CD4-positive, alpha-beta T cell (primary cell): Measurements from ENCODE around the gene BRD1. TPM values are rescaled to one million over a fixed set of nuclear protein-coding genes. Genes with fewer than 3 reads are reported as not detected.

Experiments used
- ATAC-seq: fragments of 200-7000 bp; cut with Tn5 transposase; one replicate; pipeline ENCODE4 v1.10.0; 2022; ENCODE audit warnings: mild to moderate bottlenecking; ENCODE audit not compliant: poor library complexity
- CTCF ChIA-PET: fragments of 350-600 bp; sonication (Branson Sonifier 250); formaldehyde crosslinking; loops from one replicate; lab custom pipeline; 2021; ENCODE audit warnings: antibody characterized with exemption, inconsistent platforms; lab: Charles Lee
- POLR2A ChIA-PET: fragments of 350-600 bp; sonication (Branson Sonifier 250); formaldehyde crosslinking; loops from one replicate; lab custom pipeline; 2021; ENCODE audit warnings: antibody characterized with exemption, inconsistent platforms; lab: Charles Lee
- DNase-seq, 14 experiments: peaks; one replicate each; pipeline ENCODE4 v3.0.0-alpha.2; 2013 to 2020; ENCODE audit warnings: mixed read lengths in 2 of 14
- H3K27ac ChIP-seq, 2 donors: one replicate each; pipeline versions ENCODE4 v1.5.1 to v1.7.0; 2013; ENCODE audit warnings: low read length in 2 of 2, low read depth in 1 of 2, mild to moderate bottlenecking in 1 of 2
- H3K27me3 ChIP-seq, 2 experiments: 1 replicate in 1 of 2; 2 replicates in 1 of 2; pipeline versions ENCODE4 v1.6.1 to v1.7.0; 2013; ENCODE audit warnings: low read length in 2 of 2, control low read depth in 1 of 2, mild to moderate bottlenecking in 1 of 2, moderate library complexity in 1 of 2; ENCODE audit not compliant: insufficient read depth in 2 of 2, control insufficient read depth in 1 of 2
- H3K36me3 ChIP-seq: one replicate; pipeline ENCODE4 v1.6.1; 2013; ENCODE audit warnings: low read length, control low read depth; ENCODE audit not compliant: insufficient read depth
- H3K4me1 ChIP-seq: one replicate; pipeline ENCODE4 v1.6.1; 2013; ENCODE audit warnings: low read length, control low read depth; ENCODE audit not compliant: insufficient read depth
- H3K4me3 ChIP-seq: one replicate; pipeline ENCODE4 v1.5.1; 2013; ENCODE audit warnings: mild to moderate bottlenecking, low read length, moderate library complexity
- H3K9me3 ChIP-seq, 2 experiments: 1 replicate in 1 of 2; 2 replicates in 1 of 2; pipeline versions ENCODE4 v1.6.1 to v1.7.0; 2013; ENCODE audit warnings: low read length in 2 of 2, mild to moderate bottlenecking in 2 of 2, control low read depth in 1 of 2, moderate library complexity in 1 of 2; ENCODE audit not compliant: control insufficient read depth in 1 of 2, insufficient read depth in 1 of 2
- H3K27ac Mint-ChIP-seq: one replicate; pipeline ENCODE4 v1.8.0; 2020; ENCODE audit warnings: mixed read lengths
- H3K27me3 Mint-ChIP-seq: one replicate; pipeline ENCODE4 v1.8.0; 2021; ENCODE audit warnings: mixed read lengths
- H3K36me3 Mint-ChIP-seq: one replicate; pipeline ENCODE4 v1.8.0; 2021; ENCODE audit warnings: low read depth, mixed read lengths
- H3K4me1 Mint-ChIP-seq: one replicate; pipeline ENCODE4 v1.8.0; 2021; ENCODE audit warnings: low read depth, mixed read lengths
- H3K4me3 Mint-ChIP-seq: one replicate; pipeline ENCODE4 v1.8.0; 2020; ENCODE audit warnings: mild to moderate bottlenecking, mixed read lengths
- H3K9me3 Mint-ChIP-seq: one replicate; pipeline ENCODE4 v1.8.0; 2020; ENCODE audit warnings: mixed read lengths
- intact Hi-C, 2 experiments: fragments of 100-400 bp; cut with DNase I in 1 of 2; cut with micrococcal nuclease in 1 of 2; formaldehyde crosslinking; loops; one replicate each; pipeline versions ENCODE4 v1.15.1 to v1.9.0; 2023 to 2025; cut with DNase I, micrococcal nuclease
- total RNA-seq, 174 experiments: library from RNA in 2 of 174; stranded (reverse) in 2 of 174; gene quantifications; one replicate each; pipeline ENCODE4 v1.2.3 and lab custom pipeline; 2021 to 2026
- TF ChIP-seq, protein P1 (sequence below): fragments of 200-600 bp; IDR thresholded peaks from one replicate; pipeline ENCODE4 v1.8.0; 2022; ENCODE audit warnings: antibody characterized with exemption, mild to moderate bottlenecking

The BRD1 gene
- total RNA-seq, 2 experiments from 2014 or later, result 129 to 130 TPM

GRCh38 chr22:49833340-49834007, 5.8 kb upstream of the BRD1 start:
- intact Hi-C loops, result loop anchor here in 1 of 2 experiments (10.0 kb wide), 1 partner anchor 371 kb away; the partner anchor contains the start of gene SELENOO
- no peaks in the 10 kb centered on the region for H3K9me3 Mint-ChIP-seq
- Histone ChIP-seq H3K4me1 (peaks cover 30% of the 10 kb centered on the region), H3K4me3 (no peak overlapping the region), H3K9me3 (no peaks in the 10 kb centered on the region), H3K27ac (no peak overlapping the region), H3K27me3 (no peaks in the 10 kb centered on the region), H3K36me3 (no peaks in the 10 kb centered on the region)
- ATAC-seq (no peak), DNase-seq (no peak)
- ChIA-PET POLR2A (no interaction called here), CTCF (no interaction called here)
- no peak overlapping the region for H3K27ac Mint-ChIP-seq
- H3K36me3 Mint-ChIP-seq, result peaks cover 10% of the 10 kb centered on the region
- no peak overlapping the region for H3K4me3 Mint-ChIP-seq
- TF ChIP-seq, protein P1, sequence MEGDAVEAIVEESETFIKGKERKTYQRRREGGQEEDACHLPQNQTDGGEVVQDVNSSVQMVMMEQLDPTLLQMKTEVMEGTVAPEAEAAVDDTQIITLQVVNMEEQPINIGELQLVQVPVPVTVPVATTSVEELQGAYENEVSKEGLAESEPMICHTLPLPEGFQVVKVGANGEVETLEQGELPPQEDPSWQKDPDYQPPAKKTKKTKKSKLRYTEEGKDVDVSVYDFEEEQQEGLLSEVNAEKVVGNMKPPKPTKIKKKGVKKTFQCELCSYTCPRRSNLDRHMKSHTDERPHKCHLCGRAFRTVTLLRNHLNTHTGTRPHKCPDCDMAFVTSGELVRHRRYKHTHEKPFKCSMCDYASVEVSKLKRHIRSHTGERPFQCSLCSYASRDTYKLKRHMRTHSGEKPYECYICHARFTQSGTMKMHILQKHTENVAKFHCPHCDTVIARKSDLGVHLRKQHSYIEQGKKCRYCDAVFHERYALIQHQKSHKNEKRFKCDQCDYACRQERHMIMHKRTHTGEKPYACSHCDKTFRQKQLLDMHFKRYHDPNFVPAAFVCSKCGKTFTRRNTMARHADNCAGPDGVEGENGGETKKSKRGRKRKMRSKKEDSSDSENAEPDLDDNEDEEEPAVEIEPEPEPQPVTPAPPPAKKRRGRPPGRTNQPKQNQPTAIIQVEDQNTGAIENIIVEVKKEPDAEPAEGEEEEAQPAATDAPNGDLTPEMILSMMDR, result no peak
- peaks cover 26% of the 10 kb centered on the region for H3K4me1 Mint-ChIP-seq
- H3K27me3 Mint-ChIP-seq, result no peaks in the 10 kb centered on the region

GRCh38 chr22:49829044-49829853, 1.6 kb upstream of the BRD1 start:
- TF ChIP-seq, protein P1, result no peak
- peak overlapping the region; percentile 87 for H3K4me3 Mint-ChIP-seq
- no peaks in the 10 kb centered on the region for H3K27me3 Mint-ChIP-seq
- peaks cover 37% of the 10 kb centered on the region for H3K4me1 Mint-ChIP-seq
- peak overlapping the region; percentile 73 to 80 for H3K27ac ChIP-seq
- peak overlapping the region; percentile 30 for H3K4me3 ChIP-seq
- H3K27me3 ChIP-seq, result no peaks in the 10 kb centered on the region
- H3K27ac Mint-ChIP-seq, result peak overlapping the region; percentile 89
- no peaks in the 10 kb centered on the region for H3K9me3 Mint-ChIP-seq
- H3K36me3 ChIP-seq, result peaks cover 13% of the 10 kb centered on the region
- DNase-seq, result peak in 2 of 14 experiments; percentile 44 to 57
- ATAC-seq, result no peak
- H3K36me3 Mint-ChIP-seq, result peaks cover 30% of the 10 kb centered on the region
- H3K4me1 ChIP-seq, result peaks cover 51% of the 10 kb centered on the region
- CTCF ChIA-PET, result no interaction called here
- intact Hi-C loops, result loop anchor here (5.0 kb wide), 3 partner anchors 42 to 88 kb away; partner anchors contain the start of genes ALG12 (in 2 of the 2) and CRELD2 (in 2 of the 2)
- no peaks in the 10 kb centered on the region for H3K9me3 ChIP-seq
- POLR2A ChIA-PET, result interaction anchor here (1.2 to 2.0 kb wide), 6 partner anchors 9 to 131 kb away, joined by 3 to 17 read pairs (median 3); partner anchors contain the start of gene PIM3

- Mint-ChIP-seq H3K9me3 (no peaks in the 10 kb centered on the region), H3K36me3 (peaks cover 37% of the 10 kb centered on the region), H3K27me3 (no peaks in the 10 kb centered on the region), H3K4me3 (peak overlapping the region; percentile 87), H3K4me1 (peaks cover 44% of the 10 kb centered on the region), H3K27ac (peak overlapping the region; percentile 89)
- Histone ChIP-seq H3K36me3 (peaks cover 20% of the 10 kb centered on the region), H3K4me3 (no peak overlapping the region), H3K9me3 (no peaks in the 10 kb centered on the region), H3K27ac (peak overlapping the region; percentile 73 to 80), H3K27me3 (no peaks in the 10 kb centered on the region), H3K4me1 (peaks cover 57% of the 10 kb centered on the region)
- intact Hi-C loops, result loop anchor here (5.0 kb wide), 3 partner anchors 41 to 89 kb away; partner anchors contain the start of genes ALG12 (in 2 of the 2) and CRELD2 (in 2 of the 2)
- peak in 1 of 14 experiments; percentile 41 for DNase-seq
- ChIA-PET POLR2A (interaction anchor here (1.7 kb wide), 1 partner anchor 132 kb away, joined by 3 read pairs; the partner anchor contains the start of gene PIM3), CTCF (no interaction called here)
- ATAC-seq, result no peak
- TF ChIP-seq, protein P1, result no peak
Observed at GRCh38 chr22:49828599-49828965, 909 bp upstream of the BRD1 start.
